ENCODE results near the gene CARMIL1. TPM values are rescaled to one million over a fixed set of nuclear protein-coding genes. Genes with fewer than 3 reads are reported as not detected.

CARMIL1 gene
- total RNA-seq, 1 donor from 2014 or later, result 19.1 TPM

- Histone ChIP-seq H3K9ac (ENCODE audit: low read length) (no peak overlapping the region), H3K79me2 (ENCODE audit: insufficient read depth, low read length) (no peaks in the 10 kb centered on the region), H2AFZ (ENCODE audit: low read depth, low read length) (no peak overlapping the region), H4K20me1 (ENCODE audit: insufficient read depth, low read length) (no peaks in the 10 kb centered on the region), H3K4me3 (ENCODE audit: insufficient read depth, low read depth, low read length) (no peak overlapping the region), H3K4me1 (ENCODE audit: insufficient read depth, low read length) (peaks cover 7% of the 10 kb centered on the region), H3K27me3 (ENCODE audit: insufficient read depth, low read length) (no peaks in the 10 kb centered on the region), H3K27ac (ENCODE audit: low read depth, low read length) (no peak overlapping the region), H3K4me2 (ENCODE audit: low read length) (no peak overlapping the region), H3K9me3 (ENCODE audit: insufficient read depth, low read depth, low read length) (no peaks in the 10 kb centered on the region), H3K36me3 (ENCODE audit: insufficient read depth, low read length) (no peaks in the 10 kb centered on the region)
- Mint-ChIP-seq H3K4me1 (ENCODE audit: low read depth, unreplicated experiment) (peaks cover 13% of the 10 kb centered on the region), H3K9me3 (ENCODE audit: unreplicated experiment) (no peaks in the 10 kb centered on the region), H3K27me3 (ENCODE audit: low read depth, unreplicated experiment) (no peaks in the 10 kb centered on the region), H3K36me3 (ENCODE audit: low read depth, unreplicated experiment) (no peaks in the 10 kb centered on the region), H3K4me3 (ENCODE audit: unreplicated experiment) (no peak overlapping the region), H3K27ac (ENCODE audit: unreplicated experiment) (no peak overlapping the region)
- no peak for DNase-seq (ENCODE audit: low read depth)
- TF ChIP-seq EZH2 (IDR thresholded peaks at IDR 0.05; ENCODE audit: insufficient read depth, low read length) (no peak), CTCF (IDR thresholded peaks at IDR 0.05; ENCODE audit: insufficient read depth, low read depth, low read length) (no peak)
- FAIRE-seq, result no peak
Observed at GRCh38 chr6:25244865-25245264, 34.3 kb upstream of the CARMIL1 start.

DNA sequence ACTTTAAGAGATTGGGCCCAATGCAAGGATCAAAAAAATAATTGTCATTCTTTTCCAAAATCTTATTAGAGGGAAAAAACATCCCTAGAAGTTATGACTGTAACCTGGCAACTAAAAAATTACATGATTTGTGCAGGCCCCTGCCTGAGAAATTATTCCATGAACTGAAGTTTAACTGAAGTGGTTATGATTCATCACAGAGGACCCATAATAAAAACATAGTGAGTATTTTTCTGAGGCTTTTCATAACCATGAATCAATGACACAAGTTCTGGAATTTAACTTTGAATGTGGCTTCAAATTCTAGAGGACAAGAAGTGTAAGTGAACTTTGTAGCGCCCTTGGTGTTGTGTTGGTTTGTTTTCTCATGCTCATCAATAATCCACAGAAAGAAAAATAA lies 31.1 kb upstream of the CARMIL1 start:
- H3K9me3 ChIP-seq (ENCODE audit: insufficient read depth, low read depth, low read length), result no peaks in the 10 kb centered on the region
- no peak overlapping the region for H3K9ac ChIP-seq (ENCODE audit: low read length)
- Mint-ChIP-seq H3K9me3 (ENCODE audit: unreplicated experiment) (no peaks in the 10 kb centered on the region), H3K4me1 (ENCODE audit: low read depth, unreplicated experiment) (peaks cover 26% of the 10 kb centered on the region), H3K27ac (ENCODE audit: unreplicated experiment) (peak overlapping the region; percentile 16), H3K4me3 (ENCODE audit: unreplicated experiment) (no peak overlapping the region), H3K36me3 (ENCODE audit: low read depth, unreplicated experiment) (no peaks in the 10 kb centered on the region), H3K27me3 (ENCODE audit: low read depth, unreplicated experiment) (no peaks in the 10 kb centered on the region)
- no peaks in the 10 kb centered on the region for H3K27me3 ChIP-seq (ENCODE audit: insufficient read depth, low read length)
- DNase-seq (ENCODE audit: low read depth) (peak; percentile 83), FAIRE-seq (peak; percentile 90)
- H4K20me1 ChIP-seq (ENCODE audit: insufficient read depth, low read length), result no peaks in the 10 kb centered on the region
- H3K4me2 ChIP-seq (ENCODE audit: low read length), result no peak overlapping the region
- H3K27ac ChIP-seq (ENCODE audit: low read depth, low read length), result peak overlapping the region; percentile 66
- H3K36me3 ChIP-seq (ENCODE audit: insufficient read depth, low read length), result no peaks in the 10 kb centered on the region
- H3K79me2 ChIP-seq (ENCODE audit: insufficient read depth, low read length), result no peaks in the 10 kb centered on the region
- H3K4me3 ChIP-seq (ENCODE audit: insufficient read depth, low read depth, low read length), result no peak overlapping the region
- H2AFZ ChIP-seq (ENCODE audit: low read depth, low read length), result no peak overlapping the region
- no peak for TF ChIP-seq EZH2 (IDR thresholded peaks at IDR 0.05; ENCODE audit: insufficient read depth, low read length)
- TF ChIP-seq CTCF (IDR thresholded peaks at IDR 0.05; ENCODE audit: insufficient read depth, low read depth, low read length), result no peak
- H3K4me1 ChIP-seq (ENCODE audit: insufficient read depth, low read length), result peaks cover 14% of the 10 kb centered on the region

DNA sequence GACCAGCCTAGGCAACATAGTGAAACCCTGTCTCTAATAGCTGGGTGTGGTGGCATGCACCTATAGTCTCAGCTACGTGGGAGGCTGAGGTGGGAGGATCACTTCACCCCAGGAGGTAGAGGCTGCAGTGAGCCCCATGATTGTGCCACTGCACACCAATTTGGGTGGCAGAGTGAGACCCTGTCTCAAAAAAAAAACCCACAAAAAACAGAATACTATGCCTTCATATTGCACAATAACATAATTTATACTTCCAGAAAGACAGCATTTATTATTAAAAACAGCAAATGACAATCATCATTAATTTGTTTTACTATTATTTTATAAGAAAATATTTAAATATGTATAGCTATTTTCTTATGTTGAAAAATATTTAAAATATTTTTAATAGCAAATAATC lies 30.0 kb upstream of the CARMIL1 start:
- Histone ChIP-seq H3K4me2 (ENCODE audit: low read length) (no peak overlapping the region), H3K9me3 (ENCODE audit: insufficient read depth, low read depth, low read length) (no peaks in the 10 kb centered on the region), H3K4me3 (ENCODE audit: insufficient read depth, low read depth, low read length) (no peak overlapping the region), H3K79me2 (ENCODE audit: insufficient read depth, low read length) (no peaks in the 10 kb centered on the region), H3K27me3 (ENCODE audit: insufficient read depth, low read length) (no peaks in the 10 kb centered on the region), H3K9ac (ENCODE audit: low read length) (no peak overlapping the region), H4K20me1 (ENCODE audit: insufficient read depth, low read length) (no peaks in the 10 kb centered on the region), H3K4me1 (ENCODE audit: insufficient read depth, low read length) (peaks cover 14% of the 10 kb centered on the region), H3K36me3 (ENCODE audit: insufficient read depth, low read length) (no peaks in the 10 kb centered on the region), H3K27ac (ENCODE audit: low read depth, low read length) (peak overlapping the region; percentile 66), H2AFZ (ENCODE audit: low read depth, low read length) (no peak overlapping the region)
- FAIRE-seq (no peak), DNase-seq (ENCODE audit: low read depth) (no peak)
- no peaks in the 10 kb centered on the region for H3K27me3 Mint-ChIP-seq (ENCODE audit: low read depth, unreplicated experiment)
- no peaks in the 10 kb centered on the region for H3K9me3 Mint-ChIP-seq (ENCODE audit: unreplicated experiment)
- H3K36me3 Mint-ChIP-seq (ENCODE audit: low read depth, unreplicated experiment), result no peaks in the 10 kb centered on the region
- TF ChIP-seq EZH2 (IDR thresholded peaks at IDR 0.05; ENCODE audit: insufficient read depth, low read length) (no peak), CTCF (IDR thresholded peaks at IDR 0.05; ENCODE audit: insufficient read depth, low read depth, low read length) (no peak)
- peaks cover 26% of the 10 kb centered on the region for H3K4me1 Mint-ChIP-seq (ENCODE audit: low read depth, unreplicated experiment)
- H3K27ac Mint-ChIP-seq (ENCODE audit: unreplicated experiment), result no peak overlapping the region
- no peak overlapping the region for H3K4me3 Mint-ChIP-seq (ENCODE audit: unreplicated experiment)

All from astrocyte (in vitro differentiated cells and primary cell).